H9 (cell line): ENCODE results near the gene ONECUT3. TPM values are rescaled to one million over a fixed set of nuclear protein-coding genes. Genes with fewer than 3 reads are reported as not detected.

Experiments used
- DNase-seq: peaks from one replicate; pipeline ENCODE4 v3.0.0-alpha.2; 2017
- H2AFZ ChIP-seq: one replicate; pipeline ENCODE4 v1.6.1; 2013; ENCODE audit warnings: mild to moderate bottlenecking, low read length, control low read depth, moderate library complexity
- H2AK5ac ChIP-seq: 2 replicates; pipeline ENCODE4 v1.6.1; 2013; ENCODE audit warnings: low read length, control low read depth, mixed read lengths; ENCODE audit not compliant: insufficient read length
- H2BK120ac ChIP-seq: one replicate; pipeline ENCODE4 v1.6.1; 2013; ENCODE audit warnings: low read depth, mild to moderate bottlenecking, low read length, control low read depth, inconsistent platforms; ENCODE audit not compliant: poor library complexity, severe bottlenecking
- H2BK12ac ChIP-seq: 2 replicates; pipeline ENCODE4 v1.6.1; 2013; ENCODE audit warnings: low read length, control low read depth, mixed read lengths, low read depth; ENCODE audit not compliant: insufficient read length
- H2BK15ac ChIP-seq: 2 replicates; pipeline ENCODE4 v1.6.1; 2013; ENCODE audit warnings: low read depth, low read length, control low read depth
- H2BK20ac ChIP-seq: one replicate; pipeline ENCODE4 v1.6.1; 2013; ENCODE audit warnings: low read depth, mild to moderate bottlenecking, low read length, control low read depth, inconsistent platforms; ENCODE audit not compliant: poor library complexity, severe bottlenecking
- H2BK5ac ChIP-seq: 2 replicates; pipeline ENCODE4 v1.6.1; 2013; ENCODE audit warnings: low read length, control low read depth, mixed read lengths; ENCODE audit not compliant: insufficient read length
- H3K14ac ChIP-seq: 2 replicates; pipeline ENCODE4 v1.6.1; 2013; ENCODE audit warnings: low read length, control low read depth; ENCODE audit not compliant: insufficient read depth
- H3K18ac ChIP-seq: 2 replicates; pipeline ENCODE4 v1.6.1; 2013; ENCODE audit warnings: low read depth, mild to moderate bottlenecking, mixed read lengths, low read length, control low read depth; ENCODE audit not compliant: insufficient read length
- H3K23ac ChIP-seq: 2 replicates; pipeline ENCODE4 v1.6.1; 2013; ENCODE audit warnings: low read length, control low read depth, mixed read lengths, low read depth; ENCODE audit not compliant: insufficient read length
- H3K23me2 ChIP-seq: 2 replicates; pipeline ENCODE4 v1.6.1; 2013; ENCODE audit warnings: low read depth, mild to moderate bottlenecking, mixed read lengths, low read length, control low read depth; ENCODE audit not compliant: insufficient read length, poor library complexity, severe bottlenecking
- H3K27ac ChIP-seq: 2 replicates; pipeline ENCODE4 v1.5.1; 2013; ENCODE audit warnings: low read length, control low read depth, mixed read lengths, low read depth; ENCODE audit not compliant: insufficient read length
- H3K27me3 ChIP-seq: 2 replicates; pipeline ENCODE4 v1.6.1; 2013; ENCODE audit warnings: low read length, control low read depth, inconsistent platforms; ENCODE audit not compliant: insufficient read depth
- H3K4ac ChIP-seq: 2 replicates; pipeline ENCODE4 v1.6.1; 2013; ENCODE audit warnings: low read depth, mild to moderate bottlenecking, control low read depth, inconsistent platforms, low read length, moderate library complexity
- H3K4me1 ChIP-seq: 2 replicates; pipeline ENCODE4 v1.6.1; 2013; ENCODE audit warnings: low read length, control low read depth, inconsistent platforms; ENCODE audit not compliant: insufficient read depth
- H3K4me2 ChIP-seq: 2 replicates; pipeline ENCODE4 v1.6.1; 2013; ENCODE audit warnings: low read length, control low read depth, mixed read lengths; ENCODE audit not compliant: insufficient read length, insufficient read depth
- H3K56ac ChIP-seq: 2 replicates; pipeline ENCODE4 v1.6.1; 2013; ENCODE audit warnings: low read depth, mild to moderate bottlenecking, mixed read lengths, low read length, control low read depth; ENCODE audit not compliant: insufficient read length
- H3K79me1 ChIP-seq: 2 replicates; pipeline ENCODE4 v1.6.1; 2013; ENCODE audit warnings: low read depth, mild to moderate bottlenecking, moderate library complexity, low read length, control low read depth, inconsistent platforms; ENCODE audit not compliant: insufficient read depth, poor library complexity, severe bottlenecking
- H3K79me2 ChIP-seq: 2 replicates; pipeline ENCODE4 v1.6.1; 2013; ENCODE audit warnings: low read length, control low read depth, inconsistent platforms; ENCODE audit not compliant: insufficient read depth
- H3K9ac ChIP-seq: 2 replicates; pipeline ENCODE4 v1.6.1; 2013; ENCODE audit warnings: low read length, control low read depth, mixed read lengths; ENCODE audit not compliant: insufficient read length; ENCODE audit errors: extremely low read depth
- H3K9me3 ChIP-seq: one replicate; pipeline ENCODE4 v1.6.1; 2013; ENCODE audit warnings: low read depth, low read length, inconsistent platforms; ENCODE audit not compliant: control insufficient read depth
- H3T11ph ChIP-seq: one replicate; pipeline ENCODE4 v1.6.1; 2013; ENCODE audit warnings: mild to moderate bottlenecking, low read length, control low read depth, inconsistent platforms
- H4K20me1 ChIP-seq: one replicate; pipeline ENCODE4 v1.6.1; 2013; ENCODE audit not compliant: control insufficient read depth, insufficient read length, insufficient read depth
- H4K5ac ChIP-seq: 2 replicates; pipeline ENCODE4 v1.6.1; 2013; ENCODE audit warnings: low read depth, mild to moderate bottlenecking, mixed read lengths, low read length, control low read depth; ENCODE audit not compliant: insufficient read length
- H4K8ac ChIP-seq: replicated peaks from 2 replicates; pipeline ENCODE4 v1.6.1; 2013; ENCODE audit warnings: low read length, control low read depth, mixed read lengths, low read depth; ENCODE audit not compliant: insufficient read length
- H4K91ac ChIP-seq: 2 replicates; pipeline ENCODE4 v1.6.1; 2013; ENCODE audit warnings: low read depth, mild to moderate bottlenecking, moderate library complexity, mixed read lengths, low read length, control low read depth; ENCODE audit not compliant: insufficient read length
- H3K27ac Mint-ChIP-seq, 3 experiments: 2 replicates in 2 of 3; 3 replicates in 1 of 3; pipeline ENCODE4 v1.8.0; 2020 to 2021; ENCODE audit warnings: mixed read lengths in 3 of 3, mild to moderate bottlenecking in 1 of 3, moderate library complexity in 1 of 3
- H3K27me3 Mint-ChIP-seq: 2 replicates; pipeline ENCODE4 v1.8.0; 2021; ENCODE audit warnings: low read depth, mild to moderate bottlenecking, moderate library complexity, mixed read lengths
- H3K36me3 Mint-ChIP-seq, 3 experiments: 2 replicates in 2 of 3; 3 replicates in 1 of 3; pipeline ENCODE4 v1.8.0; 2020 to 2021; ENCODE audit warnings: low read depth in 3 of 3, mixed read lengths in 3 of 3; ENCODE audit not compliant: insufficient read depth in 1 of 3
- H3K4me1 Mint-ChIP-seq, 2 experiments: 2 replicates each; pipeline ENCODE4 v1.8.0; 2020; ENCODE audit warnings: mixed read lengths in 2 of 2
- H3K4me3 Mint-ChIP-seq, 2 experiments: 2 replicates in 1 of 2; 3 replicates in 1 of 2; pipeline ENCODE4 v1.8.0; 2020 to 2021; ENCODE audit warnings: mild to moderate bottlenecking in 2 of 2, mixed read lengths in 2 of 2, moderate library complexity in 1 of 2
- H3K9me3 Mint-ChIP-seq, 2 experiments: 2 replicates in 1 of 2; 3 replicates in 1 of 2; pipeline ENCODE4 v1.8.0; 2020; ENCODE audit warnings: mild to moderate bottlenecking in 2 of 2, mixed read lengths in 2 of 2, moderate library complexity in 1 of 2
- CTCF ChIP-seq: fragments of 200-600 bp; sonication (generic); conservative IDR thresholded peaks from 3 replicates; pipeline ENCODE4 v1.8.0; 2021; ENCODE audit warnings: antibody characterized with exemption, mild to moderate bottlenecking
- WGBS: extraction: QIAGEN DNeasy Blood & Tissue Kit; methylation state at CpG from one replicate; pipeline ENCODE4 v1.1.7; 2013; ENCODE audit warnings: missing lambda C conversion rate, low lambda C conversion rate, mixed read lengths; ENCODE audit not compliant: insufficient read length; ENCODE audit errors: extremely low coverage; 5-methylcytosine and 5-hydroxymethylcytosine counted together
- total RNA-seq: library from RNA; stranded (reverse); gene quantifications from 2 replicates; pipeline ENCODE4 v1.2.1, GENCODE V29; 2021

ONECUT3 gene
- total RNA-seq, 1 experiment from 2014 or later: 0.04 TPM

- H3K4me1 ChIP-seq: no peaks in the 10 kb centered on the region
- peaks cover 85% of the 10 kb centered on the region for H3K27me3 ChIP-seq
- no peak overlapping the region for H3K9ac ChIP-seq
- Mint-ChIP-seq H3K36me3 (no peaks in the 10 kb centered on the region; a peak in 1 of 7 replicates), H3K27ac (no peak overlapping the region), H3K27me3 (peaks cover 90% of the 10 kb centered on the region), H3K9me3 (peaks cover 2 to 3% of the 10 kb centered on the region in 2 experiments; a peak in 4 of 5 replicates), H3K4me3 (peak overlapping the region in 1 of 2 experiments; percentile 14; a peak in 1 of 5 replicates), H3K4me1 (peaks cover 8 to 27% of the 10 kb centered on the region in 2 experiments)
- no peaks in the 10 kb centered on the region for H3K9me3 ChIP-seq
- no peak overlapping the region for H3K4me2 ChIP-seq
- no peak overlapping the region for H4K91ac ChIP-seq
- TF ChIP-seq CTCF: no peak
- DNase-seq: no peak
- H2AFZ ChIP-seq: no peak overlapping the region
- no peak overlapping the region for H4K5ac ChIP-seq
- H4K20me1 ChIP-seq: no peaks in the 10 kb centered on the region
- H3K27ac ChIP-seq: no peak overlapping the region
- H3K18ac ChIP-seq: no peak overlapping the region
- H3K79me2 ChIP-seq: no peaks in the 10 kb centered on the region
- no peak overlapping the region for H2BK15ac ChIP-seq
- no peak overlapping the region for H3T11ph ChIP-seq
- H3K56ac ChIP-seq: no peak overlapping the region
- no peak overlapping the region for H4K8ac ChIP-seq
- no peak overlapping the region for H2BK5ac ChIP-seq
- H2BK20ac ChIP-seq: no peak overlapping the region
- no peaks in the 10 kb centered on the region for H3K79me1 ChIP-seq
- H2BK12ac ChIP-seq: no peak overlapping the region
- no peak overlapping the region for H3K23ac ChIP-seq
- no peak overlapping the region for H3K14ac ChIP-seq
- H2AK5ac ChIP-seq: no peak overlapping the region
- H3K23me2 ChIP-seq: peaks cover 11% of the 10 kb centered on the region
- no peak overlapping the region for H2BK120ac ChIP-seq
- no CpG with 5 or more reads among the region's 16 CpGs for whole genome bisulfite sequencing
- no peak overlapping the region for H3K4ac ChIP-seq
Measured at GRCh38 chr19:1752009-1752756, 1.1 kb upstream of the ONECUT3 start.
